HT-29 (cell line): ENCODE measurements around the gene IL12RB2. TPM values are rescaled to one million over a fixed set of nuclear protein-coding genes. Genes with fewer than 3 reads are reported as not detected.
"Not testable (repeated sequence)": the region's sequence is repeated elsewhere in the genome, so short reads cannot be mapped to it uniquely, and the experiment has no call there.

Experiments
- DNase-seq: peaks from one replicate; pipeline ENCODE4 v3.0.0-alpha.2; 2015; ENCODE audit warnings: low spot score
- total RNA-seq: library from RNA; depleted of rRNA; stranded (reverse); fragments of >200 nt; shearing (Covaris generic); gene quantifications from 2 replicates; pipeline ENCODE4 v1.2.3, GENCODE V29; 2014

IL12RB2 gene
- total RNA-seq, 1 experiment from 2014 or later = not detected

- no peak for DNase-seq
Observed at GRCh38 chr1:67394548-67394947, 86.9 kb downstream of the IL12RB2 start.

GRCh38 chr1:67399199-67399993, 91.7 kb downstream of the IL12RB2 start:
- DNase-seq = no peak

- not testable (repeated sequence) for DNase-seq
Observed at GRCh38 chr1:67400029-67400786, 92.5 kb downstream of the IL12RB2 start.

- no peak for DNase-seq
Observed at GRCh38 chr1:67401443-67401842, 93.8 kb downstream of the IL12RB2 start.

GRCh38 chr1:67404212-67404620, 96.5 kb downstream of the IL12RB2 start:
- DNase-seq = no peak

GRCh38 chr1:67405473-67406245, 98.0 kb downstream of the IL12RB2 start:
- no peak for DNase-seq

GRCh38 chr1:67407498-67407897, 99.8 kb downstream of the IL12RB2 start:
- DNase-seq = no peak

GRCh38 chr1:67408148-67408547, 100.5 kb downstream of the IL12RB2 start:
- DNase-seq = no peak

- not testable (repeated sequence) for DNase-seq
Observed at GRCh38 chr1:67413101-67413500, 105.4 kb downstream of the IL12RB2 start.

- no peak for DNase-seq
Observed at GRCh38 chr1:67414574-67414973, 106.9 kb downstream of the IL12RB2 start.

- DNase-seq = no peak
Observed at GRCh38 chr1:67415041-67415440, 107.4 kb downstream of the IL12RB2 start.

GRCh38 chr1:67417733-67418132, 110.1 kb downstream of the IL12RB2 start:
- DNase-seq = not testable (repeated sequence)

GRCh38 chr1:67418839-67419586, 111.3 kb downstream of the IL12RB2 start:
- no peak for DNase-seq

GRCh38 chr1:67420835-67421492, 113.3 kb downstream of the IL12RB2 start:
- DNase-seq = no peak

GRCh38 chr1:67427465-67427864, 119.8 kb downstream of the IL12RB2 start:
- no peak for DNase-seq

- DNase-seq = no peak
Observed at GRCh38 chr1:67427947-67428346, 120.3 kb downstream of the IL12RB2 start.

- DNase-seq = peak; percentile 40
Observed at GRCh38 chr1:67429011-67429527, 121.4 kb downstream of the IL12RB2 start.

GRCh38 chr1:67429528-67430357, 122.1 kb downstream of the IL12RB2 start:
- DNase-seq = peak; percentile 40

GRCh38 chr1:67430358-67431155, 122.9 kb downstream of the IL12RB2 start, which contains the start of gene SERBP1:
TSS of gene SERBP1 (minus strand) at chr1:67430402. CDS start at chr1:67430300, 102 bp downstream.
- peak; percentile 98 for DNase-seq
